Vagina (tissue), 2 donors: ENCODE results near the gene CHRNB4.

ENCODE experiments used
- POLR2A ChIP-seq, 2 donors: fragments of 450-650 bp; IDR thresholded peaks; one replicate each; pipeline ENCODE4 v1.6.1; 2017; ENCODE audit warnings: antibody characterized with exemption in 2 of 2, mild to moderate bottlenecking in 2 of 2, moderate library complexity in 2 of 2
- POLR2AphosphoS5 ChIP-seq, 2 donors: sonication (generic); formaldehyde crosslinking; IDR thresholded peaks; one replicate each; pipeline ENCODE4 v1.9.0; 2017; ENCODE audit warnings: antibody characterized with exemption in 2 of 2, mild to moderate bottlenecking in 2 of 2, low read depth in 1 of 2; ENCODE audit not compliant: insufficient read depth in 1 of 2
- TF ChIP-seq, protein P1 (sequence below), 3 experiments: fragments of 450-650 bp in 2 of 3; fragments of 200-600 bp in 1 of 3; sonication (generic) in 1 of 3; IDR thresholded peaks; one replicate each; pipeline ENCODE4 v1.5.1; 2017 to 2019; ENCODE audit warnings: antibody characterized with exemption in 3 of 3, mild to moderate bottlenecking in 2 of 3, moderate library complexity in 2 of 3

DNA sequence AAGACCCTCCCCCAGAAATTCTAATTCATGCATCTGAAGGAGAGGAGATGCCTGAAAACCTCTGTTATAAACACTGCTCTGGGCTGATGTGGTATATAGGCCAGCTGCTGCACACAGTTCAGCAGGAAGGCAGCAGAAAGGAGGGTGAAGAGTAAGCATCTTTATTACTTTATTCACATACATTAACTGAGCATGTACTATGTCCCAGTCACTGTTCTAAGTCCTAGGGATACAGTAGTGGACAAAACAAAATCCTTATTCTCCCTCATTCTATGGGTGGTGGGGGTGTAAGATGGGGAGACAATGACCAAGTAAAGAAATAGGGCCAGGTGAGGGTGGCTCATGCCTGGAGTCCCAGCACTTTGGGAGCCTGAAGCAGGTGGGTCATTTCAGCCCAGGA, 17.8 kb upstream of the CHRNB4 start:
- TF ChIP-seq POLR2A (IDR thresholded peaks at IDR 0.05) (no peak), POLR2AphosphoS5 (IDR thresholded peaks at IDR 0.05; ENCODE audit: insufficient read depth in 1 of 2, low read depth in 1 of 2) (no peak)
- TF ChIP-seq, protein P1, sequence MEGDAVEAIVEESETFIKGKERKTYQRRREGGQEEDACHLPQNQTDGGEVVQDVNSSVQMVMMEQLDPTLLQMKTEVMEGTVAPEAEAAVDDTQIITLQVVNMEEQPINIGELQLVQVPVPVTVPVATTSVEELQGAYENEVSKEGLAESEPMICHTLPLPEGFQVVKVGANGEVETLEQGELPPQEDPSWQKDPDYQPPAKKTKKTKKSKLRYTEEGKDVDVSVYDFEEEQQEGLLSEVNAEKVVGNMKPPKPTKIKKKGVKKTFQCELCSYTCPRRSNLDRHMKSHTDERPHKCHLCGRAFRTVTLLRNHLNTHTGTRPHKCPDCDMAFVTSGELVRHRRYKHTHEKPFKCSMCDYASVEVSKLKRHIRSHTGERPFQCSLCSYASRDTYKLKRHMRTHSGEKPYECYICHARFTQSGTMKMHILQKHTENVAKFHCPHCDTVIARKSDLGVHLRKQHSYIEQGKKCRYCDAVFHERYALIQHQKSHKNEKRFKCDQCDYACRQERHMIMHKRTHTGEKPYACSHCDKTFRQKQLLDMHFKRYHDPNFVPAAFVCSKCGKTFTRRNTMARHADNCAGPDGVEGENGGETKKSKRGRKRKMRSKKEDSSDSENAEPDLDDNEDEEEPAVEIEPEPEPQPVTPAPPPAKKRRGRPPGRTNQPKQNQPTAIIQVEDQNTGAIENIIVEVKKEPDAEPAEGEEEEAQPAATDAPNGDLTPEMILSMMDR (IDR thresholded peaks at IDR 0.05): no peak
